Frontal cortex (tissue), 4 donors: Measurements from ENCODE around the gene MEX3A. TPM values are rescaled to one million over a fixed set of nuclear protein-coding genes. Genes with fewer than 3 reads are reported as not detected.

Experiments used
- DNase-seq, 2 donors: peaks; one replicate each; pipeline ENCODE4 v3.0.0; 2012; ENCODE audit warnings: low spot score in 2 of 2
- FAIRE-seq: peaks from 2 replicates; lab custom pipeline; 2012; peaks lifted over from hg19 to GRCh38; lab: Jason Lieb, UNC
- total RNA-seq: library from RNA; depleted of rRNA; stranded (reverse); fragments of >200 nt; gene quantifications from one replicate; pipeline ENCODE4 v1.2.3, GENCODE V29; 2014
- donor health status: control.
- donor health status: control.
- donor health status: control.

MEX3A gene
- total RNA-seq, 1 donor from 2014 or later = 43.2 TPM

- DNase-seq = no peak
- no peak for FAIRE-seq
These were observed 22.9 kb upstream of the MEX3A start for GRCh38 chr1:156104861-156105832.

GRCh38 chr1:156104065-156104810, 22.0 kb upstream of the MEX3A start:
- DNase-seq = peak in 1 of 2 donors; percentile 62
- FAIRE-seq = no peak

GRCh38 chr1:156103521-156103947, 21.3 kb upstream of the MEX3A start:
- DNase-seq = no peak
- no peak for FAIRE-seq

- DNase-seq (no peak), FAIRE-seq (no peak)
These were observed 20.6 kb upstream of the MEX3A start for GRCh38 chr1:156102633-156103511.

- no peak for DNase-seq
- FAIRE-seq = no peak
These were observed 19.6 kb upstream of the MEX3A start for GRCh38 chr1:156101880-156102279.

GRCh38 chr1:156100205-156100995, 18.1 kb upstream of the MEX3A start:
- FAIRE-seq (no peak), DNase-seq (no peak)

- FAIRE-seq = no peak
- no peak for DNase-seq
These were observed 17.0 kb upstream of the MEX3A start for GRCh38 chr1:156099282-156099681.

- no peak for FAIRE-seq
- no peak for DNase-seq
These were observed 16.5 kb upstream of the MEX3A start for GRCh38 chr1:156098784-156099183.

GRCh38 chr1:156097499-156098178, 15.4 kb upstream of the MEX3A start:
- DNase-seq (no peak), FAIRE-seq (no peak)

- DNase-seq = peak; percentile 69 to 88
- FAIRE-seq = no peak
These were observed 14.6 kb upstream of the MEX3A start for GRCh38 chr1:156096640-156097391.

GRCh38 chr1:156095906-156096508, 13.7 kb upstream of the MEX3A start:
- DNase-seq = no peak
- FAIRE-seq = no peak

GRCh38 chr1:156091610-156092009, 9.3 kb upstream of the MEX3A start:
- DNase-seq (no peak), FAIRE-seq (no peak)

- DNase-seq = peak in 1 of 2 donors; percentile 80
- no peak for FAIRE-seq
These were observed 8.5 kb upstream of the MEX3A start for GRCh38 chr1:156090840-156091188.

- DNase-seq (no peak), FAIRE-seq (no peak)
These were observed 8.0 kb upstream of the MEX3A start for GRCh38 chr1:156090138-156090839.

GRCh38 chr1:156089704-156090103, 7.4 kb upstream of the MEX3A start:
- FAIRE-seq (no peak), DNase-seq (no peak)

GRCh38 chr1:156086256-156086662, 4.0 kb upstream of the MEX3A start:
- DNase-seq (no peak), FAIRE-seq (no peak)
